ENCODE measurements around the gene AGAP1.
"Not testable (repeated sequence)": the region's sequence is repeated elsewhere in the genome, so short reads cannot be mapped to it uniquely, and the experiment has no call there.

DNA sequence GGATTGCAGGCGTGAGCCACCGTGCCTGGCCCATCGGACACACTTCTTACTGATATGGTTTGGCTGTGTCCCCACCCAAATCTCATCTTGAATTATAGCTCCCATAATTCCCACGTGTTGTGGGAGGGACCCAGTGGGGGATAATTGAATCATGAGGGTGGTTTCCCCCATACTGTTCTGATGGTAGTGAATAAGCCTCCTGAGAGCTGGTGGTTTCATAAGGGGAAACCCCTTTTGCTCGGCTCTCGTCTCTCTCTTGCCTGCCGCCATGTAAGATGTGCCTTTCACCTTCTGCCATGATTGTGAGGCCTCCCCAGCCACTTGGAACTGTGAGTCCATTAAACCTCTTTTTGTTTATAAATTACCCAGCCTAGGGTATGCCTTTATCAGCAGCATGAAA, 109.1 kb downstream of the AGAP1 start:
- TF ChIP-seq, protein P1, sequence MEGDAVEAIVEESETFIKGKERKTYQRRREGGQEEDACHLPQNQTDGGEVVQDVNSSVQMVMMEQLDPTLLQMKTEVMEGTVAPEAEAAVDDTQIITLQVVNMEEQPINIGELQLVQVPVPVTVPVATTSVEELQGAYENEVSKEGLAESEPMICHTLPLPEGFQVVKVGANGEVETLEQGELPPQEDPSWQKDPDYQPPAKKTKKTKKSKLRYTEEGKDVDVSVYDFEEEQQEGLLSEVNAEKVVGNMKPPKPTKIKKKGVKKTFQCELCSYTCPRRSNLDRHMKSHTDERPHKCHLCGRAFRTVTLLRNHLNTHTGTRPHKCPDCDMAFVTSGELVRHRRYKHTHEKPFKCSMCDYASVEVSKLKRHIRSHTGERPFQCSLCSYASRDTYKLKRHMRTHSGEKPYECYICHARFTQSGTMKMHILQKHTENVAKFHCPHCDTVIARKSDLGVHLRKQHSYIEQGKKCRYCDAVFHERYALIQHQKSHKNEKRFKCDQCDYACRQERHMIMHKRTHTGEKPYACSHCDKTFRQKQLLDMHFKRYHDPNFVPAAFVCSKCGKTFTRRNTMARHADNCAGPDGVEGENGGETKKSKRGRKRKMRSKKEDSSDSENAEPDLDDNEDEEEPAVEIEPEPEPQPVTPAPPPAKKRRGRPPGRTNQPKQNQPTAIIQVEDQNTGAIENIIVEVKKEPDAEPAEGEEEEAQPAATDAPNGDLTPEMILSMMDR (IDR thresholded peaks at IDR 0.05), result not testable (repeated sequence)
- TF ChIP-seq POLR2A (IDR thresholded peaks at IDR 0.05), result not testable (repeated sequence)
